ENCODE data around the gene MFN2.

The MFN2 gene

GRCh38 chr1:12052997-12053686 is 72.9 kb downstream of the MFN2 start:
- DNase-seq: peak in 1 of 2 experiments; percentile 44

GRCh38 chr1:12053752-12054548 is 73.7 kb downstream of the MFN2 start:
- DNase-seq: no peak

GRCh38 chr1:12055259-12055658 is 75.0 kb downstream of the MFN2 start:
- no peak for DNase-seq

- DNase-seq: no peak
Measured at GRCh38 chr1:12056331-12056841, 76.1 kb downstream of the MFN2 start.

GRCh38 chr1:12057382-12057781 is 77.1 kb downstream of the MFN2 start:
- no peak for DNase-seq

GRCh38 chr1:12057940-12058687 is 77.9 kb downstream of the MFN2 start:
- no peak for DNase-seq

- DNase-seq: no peak
Measured at GRCh38 chr1:12059226-12059625, 79.0 kb downstream of the MFN2 start.

- DNase-seq: no peak
Measured at GRCh38 chr1:12059722-12060464, 79.6 kb downstream of the MFN2 start.

GRCh38 chr1:12060500-12060899 is 80.3 kb downstream of the MFN2 start:
- DNase-seq: no peak
